ENCODE results near the gene CCL18.

GRCh38 chr17:36089888-36090836 is 26.1 kb downstream of the CCL18 start, which contains the start of gene CCL3:
- TF ChIP-seq, protein P1, sequence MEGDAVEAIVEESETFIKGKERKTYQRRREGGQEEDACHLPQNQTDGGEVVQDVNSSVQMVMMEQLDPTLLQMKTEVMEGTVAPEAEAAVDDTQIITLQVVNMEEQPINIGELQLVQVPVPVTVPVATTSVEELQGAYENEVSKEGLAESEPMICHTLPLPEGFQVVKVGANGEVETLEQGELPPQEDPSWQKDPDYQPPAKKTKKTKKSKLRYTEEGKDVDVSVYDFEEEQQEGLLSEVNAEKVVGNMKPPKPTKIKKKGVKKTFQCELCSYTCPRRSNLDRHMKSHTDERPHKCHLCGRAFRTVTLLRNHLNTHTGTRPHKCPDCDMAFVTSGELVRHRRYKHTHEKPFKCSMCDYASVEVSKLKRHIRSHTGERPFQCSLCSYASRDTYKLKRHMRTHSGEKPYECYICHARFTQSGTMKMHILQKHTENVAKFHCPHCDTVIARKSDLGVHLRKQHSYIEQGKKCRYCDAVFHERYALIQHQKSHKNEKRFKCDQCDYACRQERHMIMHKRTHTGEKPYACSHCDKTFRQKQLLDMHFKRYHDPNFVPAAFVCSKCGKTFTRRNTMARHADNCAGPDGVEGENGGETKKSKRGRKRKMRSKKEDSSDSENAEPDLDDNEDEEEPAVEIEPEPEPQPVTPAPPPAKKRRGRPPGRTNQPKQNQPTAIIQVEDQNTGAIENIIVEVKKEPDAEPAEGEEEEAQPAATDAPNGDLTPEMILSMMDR (IDR thresholded peaks at IDR 0.05), result no peak
- no peak for TF ChIP-seq POLR2A (IDR thresholded peaks at IDR 0.05)
